Measurements from ENCODE around the gene GFOD1.

The GFOD1 gene

DNA sequence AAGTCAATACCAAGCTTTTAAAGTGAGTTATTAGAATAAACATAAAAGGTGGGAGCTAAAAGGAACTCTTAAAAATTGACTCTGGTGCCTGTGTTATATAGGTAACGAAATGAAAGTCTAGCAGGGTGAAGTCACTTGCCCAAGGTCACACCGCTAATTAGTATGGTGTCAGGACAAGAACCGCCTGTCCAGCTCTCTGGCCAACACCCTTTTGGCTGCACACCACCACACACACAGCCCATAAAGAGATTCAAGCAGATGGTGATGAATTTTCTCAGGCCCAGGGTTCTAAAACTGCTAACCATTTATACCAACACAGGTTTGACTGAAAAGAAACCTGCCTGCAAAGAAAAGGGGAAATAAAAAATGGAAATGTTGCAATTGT lies 20.2 kb downstream of the GFOD1 start:
- CTCF ChIA-PET = no interaction called here
- TF ChIP-seq, protein P1, sequence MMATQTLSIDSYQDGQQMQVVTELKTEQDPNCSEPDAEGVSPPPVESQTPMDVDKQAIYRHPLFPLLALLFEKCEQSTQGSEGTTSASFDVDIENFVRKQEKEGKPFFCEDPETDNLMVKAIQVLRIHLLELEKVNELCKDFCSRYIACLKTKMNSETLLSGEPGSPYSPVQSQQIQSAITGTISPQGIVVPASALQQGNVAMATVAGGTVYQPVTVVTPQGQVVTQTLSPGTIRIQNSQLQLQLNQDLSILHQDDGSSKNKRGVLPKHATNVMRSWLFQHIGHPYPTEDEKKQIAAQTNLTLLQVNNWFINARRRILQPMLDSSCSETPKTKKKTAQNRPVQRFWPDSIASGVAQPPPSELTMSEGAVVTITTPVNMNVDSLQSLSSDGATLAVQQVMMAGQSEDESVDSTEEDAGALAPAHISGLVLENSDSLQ (IDR thresholded peaks at IDR 0.05) = no peak
- TF ChIP-seq CTBP1 (IDR thresholded peaks at IDR 0.05; ENCODE audit: borderline replicate concordance) (no peak), ARNT (IDR thresholded peaks at IDR 0.05) (no peak), TARDBP (IDR thresholded peaks at IDR 0.05) (no peak), ELF4 (IDR thresholded peaks at IDR 0.05) (no peak), ZNF384 (IDR thresholded peaks at IDR 0.05) (no peak), LEF1 (IDR thresholded peaks at IDR 0.05; ENCODE audit: borderline replicate concordance) (no peak)
- no peak for DNase-seq (ENCODE audit: extremely low spot score)
- POLR2A ChIA-PET = interaction anchor here (1.8 kb wide), 1 partner anchor 19 kb away, joined by 4 read pairs; no protein-coding TSS in a partner anchor

DNA sequence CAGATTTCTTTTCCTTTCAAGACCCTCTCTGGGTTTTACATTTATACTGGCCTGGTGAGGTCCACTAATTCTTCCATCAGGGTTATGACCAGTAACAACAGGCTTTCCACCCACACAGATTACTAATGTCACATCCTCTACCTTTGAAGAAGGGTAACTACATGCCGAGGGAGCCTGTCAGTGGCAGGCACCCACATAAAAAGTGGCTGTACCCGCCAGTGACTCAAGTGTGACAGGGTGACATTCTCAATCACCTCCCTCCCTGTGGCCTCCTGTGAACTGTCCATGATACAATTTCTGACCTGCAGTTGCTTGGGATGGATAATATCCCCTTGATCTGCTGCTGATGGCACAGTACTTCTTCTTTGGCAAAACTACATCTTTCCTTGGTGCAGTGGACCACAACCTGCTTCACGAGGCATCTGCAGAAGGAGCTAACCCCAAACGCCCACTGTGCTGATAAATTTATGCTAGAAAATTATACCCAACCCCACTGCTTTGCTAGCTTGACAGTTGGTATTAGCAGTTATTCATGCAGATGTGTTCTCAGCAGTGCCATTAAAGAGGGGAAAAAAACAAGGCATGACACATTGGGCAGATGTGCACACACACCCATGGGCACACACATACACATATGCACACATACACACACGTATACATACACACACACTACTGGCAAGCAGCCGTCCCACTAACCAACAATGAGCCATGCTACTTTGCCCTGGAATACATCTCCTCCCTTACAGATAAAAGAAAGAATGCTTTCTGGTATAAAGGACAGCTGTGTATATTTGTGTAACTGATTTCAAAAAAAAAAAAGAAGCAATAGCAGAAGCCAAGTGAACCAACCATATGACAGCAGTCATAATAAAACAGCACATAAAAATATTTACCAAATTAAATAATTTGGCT lies 20.8 kb downstream of the GFOD1 start:
- no peak for TF ChIP-seq BHLHE40 (IDR thresholded peaks at IDR 0.05; ENCODE audit: borderline replicate concordance)
- TF ChIP-seq, protein P1 (IDR thresholded peaks at IDR 0.05) = no peak
- TF ChIP-seq HDGF (IDR thresholded peaks at IDR 0.05; ENCODE audit: borderline replicate concordance) = no peak
- no peak for TF ChIP-seq L3MBTL2 (conservative IDR thresholded peaks at IDR 0.05)
- TF ChIP-seq NFRKB (IDR thresholded peaks at IDR 0.05) = no peak
- TF ChIP-seq FOXA1 (IDR thresholded peaks at IDR 0.05) = no peak
- no peak for TF ChIP-seq ARNT (IDR thresholded peaks at IDR 0.05)
- no peak for TF ChIP-seq FOXM1 (IDR thresholded peaks at IDR 0.05; ENCODE audit: borderline replicate concordance)
- TF ChIP-seq FOXK2 (IDR thresholded peaks at IDR 0.05) = no peak
- ChIA-PET POLR2A (interaction anchor here (1.8 kb wide), 1 partner anchor 20 kb away, joined by 4 read pairs; no protein-coding TSS in a partner anchor), CTCF (no interaction called here)
- DNase-seq (ENCODE audit: extremely low spot score) = no peak

DNA sequence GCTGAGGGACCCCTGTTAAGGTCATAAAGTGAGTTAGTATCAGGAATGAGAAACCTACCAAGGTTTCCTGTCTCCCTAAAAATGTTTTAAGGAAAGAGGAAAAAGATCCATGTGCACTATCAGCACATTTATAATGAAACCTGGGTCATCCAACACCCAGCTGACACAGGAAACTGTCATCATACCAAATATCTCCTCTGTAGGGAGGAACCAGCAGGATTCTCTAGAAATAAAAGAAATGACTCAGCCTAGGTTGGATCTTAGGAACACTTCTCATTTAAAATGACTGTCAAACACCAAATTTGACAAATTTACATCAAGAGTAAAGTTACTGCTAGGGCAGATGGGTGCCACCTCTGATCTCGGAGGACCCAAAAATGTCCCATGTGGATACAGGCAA lies 21.7 kb downstream of the GFOD1 start:
- no peak for DNase-seq (ENCODE audit: extremely low spot score)
- no peak for TF ChIP-seq HDGF (IDR thresholded peaks at IDR 0.05; ENCODE audit: borderline replicate concordance)
- no peak for TF ChIP-seq ARNT (IDR thresholded peaks at IDR 0.05)
- no peak for TF ChIP-seq FOXM1 (IDR thresholded peaks at IDR 0.05; ENCODE audit: borderline replicate concordance)
- no peak for TF ChIP-seq CTBP1 (IDR thresholded peaks at IDR 0.05; ENCODE audit: borderline replicate concordance)
- TF ChIP-seq LEF1 (IDR thresholded peaks at IDR 0.05; ENCODE audit: borderline replicate concordance) = no peak
- TF ChIP-seq TARDBP (IDR thresholded peaks at IDR 0.05) = no peak
- TF ChIP-seq FOXA1 (IDR thresholded peaks at IDR 0.05) = no peak
- TF ChIP-seq ELF4 (IDR thresholded peaks at IDR 0.05) = no peak
- TF ChIP-seq SUZ12 (IDR thresholded peaks at IDR 0.05) = no peak
- TF ChIP-seq ZNF384 (IDR thresholded peaks at IDR 0.05) = no peak
- TF ChIP-seq SP1 (IDR thresholded peaks at IDR 0.05) = no peak
- TF ChIP-seq, protein P1 (IDR thresholded peaks at IDR 0.05) = no peak
- ChIA-PET CTCF (interaction anchor here (0.5 kb wide), 1 partner anchor 378 kb away, joined by 3 read pairs; no protein-coding TSS in a partner anchor), POLR2A (no interaction called here)

DNA sequence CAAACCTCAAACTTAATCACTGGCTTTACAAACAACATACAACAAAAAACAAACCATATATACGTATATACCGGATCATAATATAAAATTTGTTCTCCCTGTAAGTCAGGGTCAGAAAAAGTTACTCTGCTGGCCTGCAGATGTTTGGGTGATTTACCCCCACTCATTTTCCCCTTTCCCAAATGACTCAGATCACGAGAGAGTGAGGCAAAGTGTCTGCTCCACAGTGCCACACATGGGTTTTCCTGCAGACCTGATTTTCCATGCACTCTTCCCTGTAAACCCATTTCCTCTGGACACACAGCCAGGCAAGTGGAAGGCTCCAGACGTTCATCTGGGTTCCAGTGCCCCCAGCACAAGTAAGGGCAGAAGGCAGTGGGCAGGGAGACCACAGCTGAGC lies 23.5 kb downstream of the GFOD1 start:
- ChIA-PET POLR2A (no interaction called here), CTCF (no interaction called here)
- TF ChIP-seq BHLHE40 (IDR thresholded peaks at IDR 0.05; ENCODE audit: borderline replicate concordance) = no peak
- no peak for TF ChIP-seq HDGF (IDR thresholded peaks at IDR 0.05; ENCODE audit: borderline replicate concordance)
- TF ChIP-seq LEF1 (IDR thresholded peaks at IDR 0.05; ENCODE audit: borderline replicate concordance) = no peak
- TF ChIP-seq FOXM1 (IDR thresholded peaks at IDR 0.05; ENCODE audit: borderline replicate concordance) = no peak
- TF ChIP-seq, protein P1 (IDR thresholded peaks at IDR 0.05) = no peak
- TF ChIP-seq ZNF384 (IDR thresholded peaks at IDR 0.05) = no peak
- DNase-seq (ENCODE audit: extremely low spot score) = no peak

DNA sequence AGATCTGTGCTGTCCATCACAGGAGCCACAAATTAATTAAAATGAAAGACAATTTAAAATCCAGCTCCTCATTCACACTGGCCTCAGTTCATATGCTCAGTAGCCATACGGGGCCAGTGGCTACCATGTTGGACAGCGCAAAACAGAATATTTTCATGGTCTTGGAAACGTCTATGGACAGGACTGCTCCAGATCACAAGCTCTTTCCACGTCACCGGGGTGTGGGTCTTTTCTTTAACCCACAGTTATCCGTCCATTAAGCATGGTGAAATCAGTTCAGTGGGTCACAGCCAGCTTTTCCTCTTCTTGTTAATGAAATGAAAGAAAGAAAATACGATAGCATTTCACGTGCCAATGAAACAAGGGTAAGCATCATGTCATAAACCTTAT lies 24.1 kb downstream of the GFOD1 start:
- DNase-seq (ENCODE audit: extremely low spot score) = no peak
- ChIA-PET CTCF (no interaction called here), POLR2A (no interaction called here)
- TF ChIP-seq NFRKB (IDR thresholded peaks at IDR 0.05) = no peak
- no peak for TF ChIP-seq LEF1 (IDR thresholded peaks at IDR 0.05; ENCODE audit: borderline replicate concordance)
- TF ChIP-seq L3MBTL2 (conservative IDR thresholded peaks at IDR 0.05) = no peak
- TF ChIP-seq ARNT (IDR thresholded peaks at IDR 0.05) = no peak
- no peak for TF ChIP-seq ZNF384 (IDR thresholded peaks at IDR 0.05)
- TF ChIP-seq SUZ12 (IDR thresholded peaks at IDR 0.05) = no peak
- TF ChIP-seq ELF4 (IDR thresholded peaks at IDR 0.05) = no peak
- no peak for TF ChIP-seq SP1 (IDR thresholded peaks at IDR 0.05)
- TF ChIP-seq TARDBP (IDR thresholded peaks at IDR 0.05) = no peak
- no peak for TF ChIP-seq CTBP1 (IDR thresholded peaks at IDR 0.05; ENCODE audit: borderline replicate concordance)
- TF ChIP-seq, protein P1 (IDR thresholded peaks at IDR 0.05) = no peak
